HEK293 (cell line): Measurements from ENCODE around the gene UCKL1.

Source experiments
- CTCF ChIP-seq: fragments of 450-650 bp; formaldehyde crosslinking; IDR thresholded peaks from 2 replicates; pipeline ENCODE4 v1.5.1; 2016; ENCODE audit warnings: missing biosample characterization, missing genetic modification characterization
- OSR2 ChIP-seq: fragments of 450-650 bp; formaldehyde crosslinking; IDR thresholded peaks from 2 replicates; pipeline ENCODE4 v1.5.1; 2016; ENCODE audit warnings: missing biosample characterization, missing genetic modification characterization
- ZBTB44 ChIP-seq: fragments of 450-650 bp; IDR thresholded peaks from 2 replicates; pipeline ENCODE4 v1.5.1; 2018; ENCODE audit warnings: missing biosample characterization, mild to moderate bottlenecking, missing genetic modification characterization
- ZNF114 ChIP-seq: fragments of 450-650 bp; formaldehyde crosslinking; IDR thresholded peaks from 2 replicates; pipeline ENCODE4 v1.5.0; 2017; ENCODE audit warnings: missing biosample characterization, missing genetic modification characterization
- ZNF311 ChIP-seq: fragments of 450-650 bp; formaldehyde crosslinking; IDR thresholded peaks from 2 replicates; pipeline ENCODE4 v1.5.1; 2017; ENCODE audit warnings: missing biosample characterization, missing genetic modification characterization, borderline replicate concordance
- ZNF426 ChIP-seq: fragments of 450-650 bp; formaldehyde crosslinking; IDR thresholded peaks from 2 replicates; pipeline ENCODE4 v1.5.1; 2017; ENCODE audit warnings: missing biosample characterization, missing genetic modification characterization, mild to moderate bottlenecking, inconsistent platforms, moderate library complexity
- ZNF639 ChIP-seq: fragments of 450-650 bp; formaldehyde crosslinking; IDR thresholded peaks from 2 replicates; pipeline ENCODE4 v1.5.1; 2016; ENCODE audit warnings: missing biosample characterization, missing genetic modification characterization

GRCh38 chr20:63891061-63892002 is 64.9 kb downstream of the UCKL1 start:
- no peak for TF ChIP-seq CTCF (tag by site-specific recombination)
- TF ChIP-seq OSR2 (tag by site-specific recombination): no peak
- no peak for TF ChIP-seq ZNF311 (tag by site-specific recombination)
- TF ChIP-seq ZBTB44: no peak
- TF ChIP-seq ZNF639 (tag by site-specific recombination): no peak
- TF ChIP-seq ZNF114 (tag by site-specific recombination): no peak
- no peak for TF ChIP-seq ZNF426 (tag by site-specific recombination)
